ENCODE data around the gene WT1. TPM values are rescaled to one million over a fixed set of nuclear protein-coding genes. Genes with fewer than 3 reads are reported as not detected.

The WT1 gene
- total RNA-seq, 1 donor from 2014 or later, result not detected

- Mint-ChIP-seq H3K27ac (ENCODE audit: unreplicated experiment) (no peak overlapping the region), H3K9me3 (ENCODE audit: unreplicated experiment) (no peaks in the 10 kb centered on the region), H3K27me3 (ENCODE audit: unreplicated experiment) (peaks cover 2% of the 10 kb centered on the region), H3K36me3 (ENCODE audit: unreplicated experiment) (no peaks in the 10 kb centered on the region), H3K4me1 (ENCODE audit: unreplicated experiment) (no peaks in the 10 kb centered on the region), H3K4me3 (ENCODE audit: unreplicated experiment) (no peak overlapping the region)
- TF ChIP-seq CTCF (IDR thresholded peaks at IDR 0.05), result no peak
- no peak for DNase-seq (ENCODE audit: extremely low spot score, unreplicated experiment)
These were observed 21.5 kb upstream of the WT1 start for GRCh38 chr11:32456864-32457263.

- TF ChIP-seq CTCF (IDR thresholded peaks at IDR 0.05), result no peak
- no peaks in the 10 kb centered on the region for H3K4me1 Mint-ChIP-seq (ENCODE audit: unreplicated experiment)
- H3K4me3 Mint-ChIP-seq (ENCODE audit: unreplicated experiment), result no peak overlapping the region
- peaks cover 5% of the 10 kb centered on the region for H3K27me3 Mint-ChIP-seq (ENCODE audit: unreplicated experiment)
- no peaks in the 10 kb centered on the region for H3K9me3 Mint-ChIP-seq (ENCODE audit: unreplicated experiment)
- H3K27ac Mint-ChIP-seq (ENCODE audit: unreplicated experiment), result no peak overlapping the region
- H3K36me3 Mint-ChIP-seq (ENCODE audit: unreplicated experiment), result no peaks in the 10 kb centered on the region
- no peak for DNase-seq (ENCODE audit: extremely low spot score, unreplicated experiment)
These were observed 19.7 kb upstream of the WT1 start for GRCh38 chr11:32454993-32455392.

- Mint-ChIP-seq H3K36me3 (ENCODE audit: unreplicated experiment) (no peaks in the 10 kb centered on the region), H3K4me1 (ENCODE audit: unreplicated experiment) (no peaks in the 10 kb centered on the region), H3K4me3 (ENCODE audit: unreplicated experiment) (no peak overlapping the region), H3K27me3 (ENCODE audit: unreplicated experiment) (peaks cover 12% of the 10 kb centered on the region), H3K27ac (ENCODE audit: unreplicated experiment) (no peak overlapping the region), H3K9me3 (ENCODE audit: unreplicated experiment) (no peaks in the 10 kb centered on the region)
- no peak for TF ChIP-seq CTCF (IDR thresholded peaks at IDR 0.05)
- no peak for DNase-seq (ENCODE audit: extremely low spot score, unreplicated experiment)
These were observed 16.5 kb upstream of the WT1 start for GRCh38 chr11:32451808-32452207.

- H3K36me3 Mint-ChIP-seq (ENCODE audit: unreplicated experiment), result no peaks in the 10 kb centered on the region
These were observed 15.0 kb upstream of the WT1 start for GRCh38 chr11:32450372-32450771.

GRCh38 chr11:32448232-32448631, 12.9 kb upstream of the WT1 start:
- H3K27ac Mint-ChIP-seq (ENCODE audit: unreplicated experiment), result no peak overlapping the region
- H3K36me3 Mint-ChIP-seq (ENCODE audit: unreplicated experiment), result no peaks in the 10 kb centered on the region
- no peak for DNase-seq (ENCODE audit: extremely low spot score, unreplicated experiment)
- TF ChIP-seq CTCF (IDR thresholded peaks at IDR 0.05), result no peak
- no peaks in the 10 kb centered on the region for H3K9me3 Mint-ChIP-seq (ENCODE audit: unreplicated experiment)
- H3K27me3 Mint-ChIP-seq (ENCODE audit: unreplicated experiment), result peaks cover 31% of the 10 kb centered on the region
- no peak overlapping the region for H3K4me3 Mint-ChIP-seq (ENCODE audit: unreplicated experiment)
- no peaks in the 10 kb centered on the region for H3K4me1 Mint-ChIP-seq (ENCODE audit: unreplicated experiment)

More at GRCh38 chr11:32450372-32450771, 15.0 kb upstream of the WT1 start:
- H3K9me3 Mint-ChIP-seq (ENCODE audit: unreplicated experiment), result no peaks in the 10 kb centered on the region
- H3K4me1 Mint-ChIP-seq (ENCODE audit: unreplicated experiment), result no peaks in the 10 kb centered on the region
- H3K4me3 Mint-ChIP-seq (ENCODE audit: unreplicated experiment), result no peak overlapping the region
- TF ChIP-seq CTCF (IDR thresholded peaks at IDR 0.05), result no peak
- H3K27me3 Mint-ChIP-seq (ENCODE audit: unreplicated experiment), result peaks cover 19% of the 10 kb centered on the region
- DNase-seq (ENCODE audit: extremely low spot score, unreplicated experiment), result no peak
- no peak overlapping the region for H3K27ac Mint-ChIP-seq (ENCODE audit: unreplicated experiment)

All from osteocyte (in vitro differentiated cells).